Caco-2 (cell line): Measurements from ENCODE around the gene GOLGA5. TPM values are rescaled to one million over a fixed set of nuclear protein-coding genes. Genes with fewer than 3 reads are reported as not detected.
A peak's percentile ranks its signal among the peaks of the same experiment; 100 is the strongest.

Source experiments
- BruUV-seq: library from RNA; stranded (reverse); fragments of 400-500 nt; replicated peaks from 2 replicates; lab custom pipeline; 2021; lab: Mats Ljungman, UMichigan
- CTCF ChIA-PET: fragments of 300-600 bp; sonication (Branson Sonifier 250); formaldehyde crosslinking; loops from one replicate; lab custom pipeline; 2022; ENCODE audit warnings: antibody characterized with exemption; lab: Charles Lee
- POLR2A ChIA-PET: fragments of 300-600 bp; sonication (Branson Sonifier 250); formaldehyde crosslinking; loops from one replicate; lab custom pipeline; 2022; ENCODE audit warnings: antibody characterized with exemption; lab: Charles Lee
- DNase-seq, 2 experiments: peaks; one replicate each; pipeline versions ENCODE4 v3.0.0 to v3.0.0-alpha.2; 2020 to 2022
- H3K27me3 ChIP-seq: replicated peaks from 2 replicates; pipeline ENCODE4 v1.6.0; 2011; ENCODE audit warnings: low read length; ENCODE audit not compliant: control insufficient read depth, insufficient read depth
- H3K36me3 ChIP-seq: 2 replicates; pipeline ENCODE4 v1.5.1; 2011; ENCODE audit warnings: low read length; ENCODE audit not compliant: control insufficient read depth, insufficient read depth
- H3K4me1 ChIP-seq: fragments of 250-450 bp; sonication (Bioruptor Pico); 2 replicates; pipeline ENCODE4 v1.5.1; 2020; ENCODE audit warnings: mild to moderate bottlenecking
- H3K4me3 ChIP-seq: 2 replicates; pipeline ENCODE4 v1.5.1; 2011; ENCODE audit warnings: low read depth, mild to moderate bottlenecking, control low read depth, low read length
- H3K9me3 ChIP-seq: fragments of 250-450 bp; sonication (Bioruptor Pico); 2 replicates; pipeline ENCODE4 v1.5.1; 2020; ENCODE audit warnings: mild to moderate bottlenecking, moderate library complexity
- H3K27ac Mint-ChIP-seq: one replicate; pipeline ENCODE4 v1.8.0; 2022; ENCODE audit warnings: mixed read lengths; ENCODE audit not compliant: unreplicated experiment
- H3K27me3 Mint-ChIP-seq: one replicate; pipeline ENCODE4 v1.8.0; 2022; ENCODE audit warnings: mixed read lengths; ENCODE audit not compliant: insufficient read depth, unreplicated experiment
- H3K36me3 Mint-ChIP-seq: one replicate; pipeline ENCODE4 v1.8.0; 2022; ENCODE audit warnings: mild to moderate bottlenecking, mixed read lengths; ENCODE audit not compliant: insufficient read depth, unreplicated experiment
- H3K4me1 Mint-ChIP-seq: one replicate; pipeline ENCODE4 v1.8.0; 2022; ENCODE audit warnings: low read depth, mixed read lengths; ENCODE audit not compliant: unreplicated experiment
- H3K4me3 Mint-ChIP-seq: one replicate; pipeline ENCODE4 v1.8.0; 2022; ENCODE audit warnings: mild to moderate bottlenecking, moderate library complexity, mixed read lengths; ENCODE audit not compliant: unreplicated experiment
- H3K9me3 Mint-ChIP-seq: one replicate; pipeline ENCODE4 v1.8.0; 2022; ENCODE audit warnings: mixed read lengths; ENCODE audit not compliant: unreplicated experiment
- CTCF ChIP-seq, 2 experiments: fragments of 200-600 bp in 1 of 2; IDR thresholded peaks; 1 replicate in 1 of 2; 2 replicates in 1 of 2; pipeline versions ENCODE4 v1.5.1 to v1.8.0; 2011 to 2022; ENCODE audit warnings: antibody characterized with exemption in 1 of 2, control low read depth in 1 of 2, inconsistent platforms in 1 of 2, low read depth in 1 of 2, low read length in 1 of 2, mild to moderate bottlenecking in 1 of 2, moderate library complexity in 1 of 2; ENCODE audit not compliant: insufficient read depth in 1 of 2, severe bottlenecking in 1 of 2, unreplicated experiment in 1 of 2
- intact Hi-C: fragments of 100-400 bp; cut with micrococcal nuclease; formaldehyde crosslinking; loops from one replicate; pipeline ENCODE4 v1.10.0; 2022; ENCODE audit not compliant: unreplicated experiment
- total RNA-seq: library from RNA; stranded (reverse); gene quantifications from 2 replicates; pipeline ENCODE4 v1.2.3, GENCODE V29; 2022

Gene GOLGA5
- total RNA-seq, 1 experiment from 2014 or later, result 33.1 TPM

- CTCF ChIA-PET, result interaction anchor here (0.7 to 1.4 kb wide), 6 partner anchors 57 to 338 kb away, joined by 3 to 5 read pairs (median 4); partner anchors contain the start of genes LYSET and MOAP1
- no TSS peak for BruUV-seq
- no peaks in the 10 kb centered on the region for H3K4me1 Mint-ChIP-seq
- intact Hi-C loops, result loop anchor here (1.0 kb wide), 1 partner anchor 258 kb away; no protein-coding TSS in a partner anchor
- no peaks in the 10 kb centered on the region for H3K9me3 Mint-ChIP-seq
- H3K4me1 ChIP-seq, result no peaks in the 10 kb centered on the region
- peak; percentile 49 to 61 for DNase-seq
- H3K27me3 ChIP-seq, result no peaks in the 10 kb centered on the region; the same call in 1 of the 2 replicates
- no peak overlapping the region for H3K4me3 Mint-ChIP-seq
- peaks cover 28% of the 10 kb centered on the region for H3K27me3 Mint-ChIP-seq
- H3K9me3 ChIP-seq, result no peaks in the 10 kb centered on the region
- no peak overlapping the region for H3K4me3 ChIP-seq
- H3K36me3 ChIP-seq, result no peaks in the 10 kb centered on the region
- TF ChIP-seq CTCF (IDR thresholded peaks at IDR 0.05; ENCODE audit: insufficient read depth in 1 of 2, low read depth in 1 of 2, low read length in 1 of 2, severe bottlenecking in 1 of 2, unreplicated experiment in 1 of 2), result peak; percentile 40 to 43
- POLR2A ChIA-PET, result no interaction called here
- no peak overlapping the region for H3K27ac Mint-ChIP-seq
- no peaks in the 10 kb centered on the region for H3K36me3 Mint-ChIP-seq
Observed at GRCh38 chr14:92880851-92881250, 86.7 kb downstream of the GOLGA5 start.

- no peaks in the 10 kb centered on the region for H3K27me3 ChIP-seq
- Mint-ChIP-seq H3K4me1 (no peaks in the 10 kb centered on the region), H3K27ac (no peak overlapping the region), H3K9me3 (no peaks in the 10 kb centered on the region), H3K4me3 (no peak overlapping the region), H3K36me3 (no peaks in the 10 kb centered on the region), H3K27me3 (peaks cover 16% of the 10 kb centered on the region)
- ChIA-PET CTCF (interaction anchor here (0.6 kb wide), 1 partner anchor 180 kb away, joined by 3 read pairs; no protein-coding TSS in a partner anchor), POLR2A (no interaction called here)
- BruUV-seq, result no TSS peak
- no peaks in the 10 kb centered on the region for H3K4me1 ChIP-seq
- intact Hi-C loops, result no loop called here
- no peak for TF ChIP-seq CTCF (IDR thresholded peaks at IDR 0.05; ENCODE audit: insufficient read depth in 1 of 2, low read depth in 1 of 2, low read length in 1 of 2, severe bottlenecking in 1 of 2, unreplicated experiment in 1 of 2)
- H3K36me3 ChIP-seq, result no peaks in the 10 kb centered on the region
- no peaks in the 10 kb centered on the region for H3K9me3 ChIP-seq
- no peak overlapping the region for H3K4me3 ChIP-seq
- DNase-seq, result no peak
Observed at GRCh38 chr14:92883066-92883465, 89.0 kb downstream of the GOLGA5 start.

- no peak overlapping the region for H3K4me3 Mint-ChIP-seq
- no peaks in the 10 kb centered on the region for H3K36me3 ChIP-seq
- H3K27ac Mint-ChIP-seq, result no peak overlapping the region
- H3K4me1 Mint-ChIP-seq, result no peaks in the 10 kb centered on the region
- no peak for TF ChIP-seq CTCF (IDR thresholded peaks at IDR 0.05; ENCODE audit: insufficient read depth in 1 of 2, low read depth in 1 of 2, low read length in 1 of 2, severe bottlenecking in 1 of 2, unreplicated experiment in 1 of 2)
- intact Hi-C loops, result no loop called here
- peaks cover 23% of the 10 kb centered on the region for H3K27me3 Mint-ChIP-seq
- ChIA-PET POLR2A (no interaction called here), CTCF (no interaction called here)
- no peaks in the 10 kb centered on the region for H3K4me1 ChIP-seq
- BruUV-seq, result no TSS peak
- no peaks in the 10 kb centered on the region for H3K36me3 Mint-ChIP-seq
- no peaks in the 10 kb centered on the region for H3K27me3 ChIP-seq
- H3K4me3 ChIP-seq, result no peak overlapping the region
- no peaks in the 10 kb centered on the region for H3K9me3 Mint-ChIP-seq
- H3K9me3 ChIP-seq, result no peaks in the 10 kb centered on the region
- DNase-seq, result no peak
Observed at GRCh38 chr14:92884410-92884809, 90.3 kb downstream of the GOLGA5 start.
